HG03565 (cell line): ENCODE measurements around the gene GALNT12.
A peak's percentile ranks its signal among the peaks of the same experiment; 100 is the strongest.

Experiments
- ATAC-seq: cut with Tn5 transposase; IDR thresholded peaks from one replicate; pipeline ENCODE4 v1.9.1; 2021; ENCODE audit warnings: mild to moderate bottlenecking, moderate library complexity; ENCODE audit not compliant: unreplicated experiment

The GALNT12 gene

DNA sequence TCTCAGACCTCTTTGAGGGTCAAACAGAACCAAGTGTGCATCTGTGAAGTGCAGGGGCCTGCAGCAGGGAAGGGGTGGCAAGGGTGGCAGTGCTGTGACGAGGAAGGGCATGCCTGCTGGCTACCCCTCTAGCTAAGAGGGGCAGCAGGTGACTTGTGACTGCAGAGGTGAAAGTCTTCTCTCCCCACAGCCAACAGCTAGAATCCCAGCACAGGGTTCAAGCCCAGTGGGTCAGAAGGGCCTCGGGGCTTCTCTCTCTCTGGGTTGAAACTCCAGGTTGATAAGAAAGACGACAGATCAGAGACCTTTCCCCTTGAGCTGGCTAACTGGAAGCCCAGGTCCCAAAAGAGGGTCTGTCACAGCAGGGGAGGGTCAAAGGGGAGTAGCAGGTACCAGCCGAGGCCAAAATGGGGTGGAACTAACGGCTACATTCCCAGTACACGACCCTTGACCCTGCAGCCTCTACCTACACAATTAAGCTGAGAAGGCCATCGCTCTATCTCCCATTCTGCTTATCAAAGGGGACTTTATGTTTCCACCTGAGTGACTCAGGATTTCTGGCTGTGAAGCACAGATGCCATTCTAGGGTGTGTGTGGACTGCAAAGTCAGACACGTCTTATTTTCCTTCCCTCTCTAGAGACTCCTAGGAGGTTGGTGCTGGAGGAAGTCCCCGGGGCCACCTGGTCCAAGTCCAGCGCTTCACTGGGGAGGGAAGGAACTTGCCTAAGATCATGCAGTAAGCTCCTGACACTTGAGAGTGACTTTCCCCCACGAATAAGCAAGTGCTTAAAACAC is 25.7 kb upstream of the GALNT12 start:
- ATAC-seq, result no peak

DNA sequence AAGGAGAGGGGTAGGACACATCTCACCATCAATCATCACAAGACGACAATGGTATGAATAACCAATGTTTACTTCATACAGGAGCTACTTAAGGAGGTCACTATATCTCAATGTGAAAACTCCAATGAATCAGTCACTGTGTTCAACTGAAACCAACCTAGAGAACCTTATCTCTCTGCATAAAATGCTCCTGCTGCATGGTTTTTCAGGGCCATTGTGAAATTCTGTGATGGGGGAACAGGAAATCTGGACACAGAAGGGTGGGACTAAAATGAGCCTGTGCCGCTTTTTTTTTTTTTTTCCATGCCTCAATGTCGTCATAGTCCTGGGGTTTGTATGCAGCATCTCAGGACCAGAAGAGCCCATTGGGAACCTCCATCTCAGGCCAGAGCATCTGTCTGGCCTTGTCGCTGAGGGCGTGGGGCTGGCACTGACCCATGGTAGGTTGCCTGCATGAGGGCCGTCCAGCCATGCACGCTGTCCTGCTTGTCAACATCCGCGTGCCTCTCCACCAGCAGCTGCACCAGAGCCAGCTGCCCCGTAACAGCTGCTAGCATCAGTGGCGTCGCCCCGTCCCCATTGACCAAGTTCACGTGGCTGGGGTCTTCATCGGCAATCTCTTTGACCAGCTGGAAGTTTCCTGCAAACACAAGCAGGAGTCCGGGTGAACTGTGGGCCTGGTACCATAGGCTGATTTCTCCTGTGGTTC is 23.8 kb upstream of the GALNT12 start:
- no peak for ATAC-seq

DNA sequence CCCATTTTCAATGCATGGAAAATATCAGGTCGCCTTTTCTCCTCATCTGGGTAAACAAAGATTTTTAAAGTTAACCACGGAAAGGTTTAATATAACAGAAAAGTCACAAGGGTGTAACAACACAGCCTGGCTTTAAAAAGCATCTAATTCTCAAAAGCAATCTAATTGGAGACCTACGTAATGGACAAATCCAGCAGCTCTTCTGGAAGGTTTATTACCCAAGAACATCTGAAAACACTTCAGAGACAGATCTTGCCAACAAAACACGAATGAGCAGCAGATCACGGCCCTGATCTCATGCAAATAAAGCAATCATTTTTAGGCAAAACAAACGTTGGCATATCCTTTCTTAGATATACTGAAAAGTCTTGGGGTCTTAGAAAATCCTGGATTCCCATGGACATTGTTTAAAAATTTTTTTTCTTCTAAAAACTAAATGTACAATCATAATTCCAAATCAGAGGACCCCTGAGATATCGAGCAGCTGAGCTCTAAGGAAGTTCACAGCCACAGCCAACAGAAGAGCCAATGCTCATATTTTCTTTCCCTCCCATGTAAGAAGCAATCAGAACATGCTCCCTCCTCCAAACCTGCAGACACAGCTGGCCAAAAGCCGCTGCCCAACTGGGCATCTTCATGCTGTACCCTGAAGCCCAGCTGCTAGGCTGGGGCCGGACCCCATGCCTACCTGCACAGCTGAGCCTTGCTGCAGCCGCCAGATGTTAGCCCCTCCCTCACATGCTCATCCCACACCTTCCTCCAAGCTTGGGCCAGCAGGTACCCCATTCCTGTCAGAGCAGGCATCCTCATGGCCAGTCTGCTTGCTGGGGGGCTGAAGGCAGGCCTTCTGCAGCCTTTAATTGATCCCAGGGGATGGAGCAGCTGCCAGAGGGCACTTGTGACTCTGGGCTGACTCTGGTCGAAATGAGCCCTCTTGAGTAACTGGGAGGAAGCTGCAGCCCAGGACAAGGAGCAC is 22.4 kb upstream of the GALNT12 start:
- no peak for ATAC-seq

DNA sequence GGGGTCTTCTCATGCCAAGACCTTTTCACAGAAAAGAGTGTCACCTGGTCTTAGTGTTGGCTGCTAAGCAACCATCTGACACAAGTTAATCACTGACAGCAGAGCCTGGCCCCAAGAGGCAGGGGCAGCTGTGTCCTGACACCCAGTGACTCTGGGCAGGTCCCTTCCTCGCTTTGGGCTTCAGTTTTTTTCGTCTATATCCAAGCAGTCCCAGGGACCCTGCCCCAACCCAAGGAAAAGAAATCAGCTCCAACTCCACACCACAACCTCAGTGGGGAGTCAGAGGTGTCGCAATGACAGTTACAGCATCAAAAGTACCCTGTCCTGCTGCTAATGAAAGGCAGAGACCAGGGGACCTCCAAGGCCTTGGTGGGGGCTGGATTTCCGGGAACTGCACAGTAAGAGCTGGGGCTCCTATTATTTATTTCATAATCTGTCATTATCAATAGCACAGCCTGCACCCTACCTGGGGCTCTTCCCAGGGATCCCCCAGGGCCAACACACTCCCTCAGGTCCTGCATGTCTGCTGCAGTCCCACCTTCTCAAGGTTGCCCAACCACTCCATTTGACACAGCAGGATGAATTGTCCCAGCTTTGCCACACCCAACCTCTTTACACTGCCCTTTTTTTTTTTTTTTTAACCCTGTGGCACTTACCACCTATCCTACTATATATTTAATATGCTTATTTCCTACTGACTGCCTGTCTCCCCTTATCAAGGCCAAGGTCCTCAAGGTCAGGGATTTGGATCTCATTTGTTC is 20.5 kb upstream of the GALNT12 start:
- no peak for ATAC-seq

DNA sequence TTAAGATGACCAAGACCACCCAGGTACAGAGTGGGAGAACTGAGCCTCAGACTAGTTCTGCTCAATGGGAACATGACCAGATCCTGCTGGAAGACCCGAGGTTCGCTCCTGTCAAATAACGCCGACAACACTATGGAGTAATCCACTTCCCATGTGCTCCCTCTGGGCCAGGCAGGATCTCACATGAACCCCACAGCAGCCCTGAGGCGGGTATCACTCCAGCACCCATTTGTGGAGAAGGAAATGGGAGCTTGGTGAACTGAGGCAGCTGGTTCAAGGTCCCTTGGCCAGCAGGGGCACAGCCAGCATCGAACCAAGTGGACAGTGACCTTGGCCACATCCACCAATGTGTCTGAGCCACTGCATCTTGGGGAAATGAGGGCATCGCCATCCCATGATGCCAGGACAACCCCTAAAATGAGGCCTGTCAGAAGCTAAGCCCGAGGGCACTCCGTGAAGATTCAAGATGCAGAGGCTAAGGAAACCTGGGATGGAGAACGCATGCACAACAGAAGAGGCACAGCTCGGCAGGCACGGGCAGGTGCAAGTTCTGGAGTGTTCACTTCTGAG is 19.6 kb upstream of the GALNT12 start:
- no peak for ATAC-seq

DNA sequence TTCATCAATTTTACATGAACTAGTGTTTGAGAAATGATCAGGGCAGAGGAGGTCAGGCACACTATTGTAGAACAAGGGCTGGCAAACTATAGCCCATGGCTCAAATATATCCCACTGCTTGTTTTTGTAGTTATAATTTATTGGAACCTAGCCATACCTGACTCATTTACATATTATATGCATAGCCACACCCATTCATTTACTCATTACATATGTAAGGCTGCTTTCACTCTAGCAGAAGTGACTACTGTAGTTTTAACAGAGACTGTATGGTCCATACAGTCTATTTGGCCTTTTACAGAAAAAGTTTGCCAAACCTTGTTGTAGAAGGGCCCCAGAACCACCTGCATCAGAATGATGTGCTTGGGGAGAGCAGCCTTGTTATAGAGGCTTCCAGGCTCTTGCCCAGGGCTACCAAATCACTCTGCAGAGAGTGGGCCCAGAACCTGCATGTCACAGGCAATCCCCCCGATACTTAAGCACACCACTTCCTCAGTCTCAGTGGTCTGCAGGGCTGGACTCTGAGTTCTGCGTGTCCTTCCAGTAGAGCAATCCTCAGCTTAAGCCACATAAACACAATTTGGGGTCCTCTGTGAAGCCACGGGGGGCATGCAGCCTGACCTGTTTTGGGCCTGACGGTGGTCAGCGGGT is 17.9 kb upstream of the GALNT12 start:
- ATAC-seq, result no peak

DNA sequence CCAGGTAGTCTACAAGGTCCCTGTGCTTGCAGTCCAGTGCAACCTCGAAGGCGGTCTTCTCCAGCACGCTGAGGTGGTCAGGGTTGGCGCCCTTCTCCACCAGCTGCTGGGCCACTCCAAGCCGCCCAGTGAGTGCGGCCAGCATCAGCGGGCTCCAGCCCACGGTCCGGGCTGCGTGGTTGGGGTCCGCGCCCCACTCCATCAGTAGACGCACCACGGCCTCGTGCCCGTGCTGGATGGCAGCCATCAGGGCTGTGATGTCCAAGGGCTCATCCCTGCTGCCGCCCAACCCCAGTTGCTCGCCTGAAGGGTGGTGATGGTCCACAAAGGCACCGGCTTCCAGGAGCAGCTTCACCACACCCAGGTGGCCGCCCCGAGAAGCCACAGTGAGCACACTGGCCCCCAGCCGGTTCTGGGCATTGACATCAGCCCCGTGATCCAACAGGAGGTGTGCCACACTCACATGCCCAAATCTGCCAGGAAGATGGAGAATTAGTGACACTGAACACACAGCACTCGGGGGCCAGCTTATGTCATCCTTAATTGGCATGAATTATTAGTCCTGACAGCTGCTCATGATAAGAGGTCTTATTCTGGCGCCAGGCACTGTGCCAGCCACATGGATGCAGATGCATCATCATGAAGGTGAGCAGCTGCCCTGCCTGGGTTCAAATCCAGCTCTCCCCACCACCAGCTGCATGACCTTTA is 17.2 kb upstream of the GALNT12 start:
- no peak for ATAC-seq

DNA sequence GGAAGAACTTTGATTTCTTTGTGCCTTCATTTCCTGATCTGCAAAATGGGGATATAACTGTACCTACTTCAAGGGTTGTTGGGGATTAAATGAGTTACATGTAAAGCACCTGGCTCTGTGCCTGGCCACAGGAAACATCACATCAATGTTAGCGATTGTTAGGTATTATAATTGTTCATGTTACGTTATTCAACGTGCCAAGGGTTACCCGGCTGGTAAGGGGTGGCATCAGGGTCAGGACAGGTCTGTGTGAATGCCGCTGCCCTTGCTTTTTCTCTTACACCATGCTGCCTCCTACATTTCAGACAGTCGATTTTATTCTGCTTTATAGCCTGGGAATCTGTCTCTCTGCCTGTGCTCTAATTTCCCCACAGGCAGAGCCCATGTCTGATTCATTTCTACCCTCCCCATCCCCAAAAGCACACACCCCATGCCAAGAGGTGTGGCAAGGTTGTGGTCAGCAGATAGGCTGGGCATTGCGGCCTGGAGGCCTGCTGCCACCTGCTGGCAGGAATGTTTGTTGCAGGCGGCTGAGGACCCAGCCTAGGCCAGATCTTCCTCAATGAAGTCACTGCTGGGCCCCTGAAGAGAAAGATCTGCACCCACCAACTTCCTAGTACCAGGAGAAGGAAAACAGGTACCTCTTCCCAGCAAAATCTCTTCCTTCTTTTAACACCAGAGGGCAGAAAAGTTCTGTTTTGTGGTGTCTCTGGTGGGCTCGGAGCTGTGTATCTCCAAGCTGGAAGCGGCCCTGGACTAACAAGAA is 16.4 kb upstream of the GALNT12 start:
- ATAC-seq, result no peak

DNA sequence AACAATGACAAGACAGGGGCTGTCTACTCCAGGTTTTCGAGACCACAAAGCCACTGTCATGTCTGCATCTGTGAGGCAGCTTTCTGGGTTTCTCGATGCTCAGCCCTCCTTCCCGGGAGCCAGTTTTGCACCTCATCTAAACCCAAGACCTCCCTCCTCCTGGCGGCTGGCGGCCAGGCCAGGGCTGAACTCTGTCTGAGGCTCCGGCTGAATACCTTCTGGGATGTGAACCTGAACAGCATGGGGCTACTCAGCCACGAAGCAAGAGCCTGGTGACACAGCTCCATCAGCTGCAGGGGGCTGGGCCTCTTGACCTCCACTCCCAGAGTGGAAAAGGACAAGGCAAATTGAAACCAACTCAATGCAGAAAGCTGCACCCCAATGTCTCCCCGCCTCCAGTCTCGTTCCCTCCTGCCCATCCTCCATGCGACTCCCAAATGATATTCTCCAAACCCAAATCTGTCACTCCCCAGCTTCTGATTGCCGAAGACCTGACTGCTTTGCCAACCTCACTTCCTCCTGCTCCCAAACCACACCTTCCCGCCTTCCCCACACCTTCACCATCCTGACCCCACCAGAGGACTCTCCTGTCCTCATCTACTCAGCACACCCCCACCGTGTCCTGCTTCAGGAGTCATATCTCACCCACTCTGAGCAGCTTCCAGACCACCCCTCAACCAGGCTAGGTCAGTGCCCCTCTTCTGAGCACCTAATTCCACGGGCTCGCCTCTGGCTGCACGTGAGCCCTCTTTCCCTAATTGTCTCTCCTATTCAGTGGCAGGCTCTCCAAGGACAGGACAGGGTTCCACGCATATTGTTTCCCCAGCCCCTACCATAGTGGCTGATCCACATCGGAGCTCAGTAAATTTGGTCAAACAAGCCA is 15.6 kb upstream of the GALNT12 start:
- ATAC-seq, result no peak

DNA sequence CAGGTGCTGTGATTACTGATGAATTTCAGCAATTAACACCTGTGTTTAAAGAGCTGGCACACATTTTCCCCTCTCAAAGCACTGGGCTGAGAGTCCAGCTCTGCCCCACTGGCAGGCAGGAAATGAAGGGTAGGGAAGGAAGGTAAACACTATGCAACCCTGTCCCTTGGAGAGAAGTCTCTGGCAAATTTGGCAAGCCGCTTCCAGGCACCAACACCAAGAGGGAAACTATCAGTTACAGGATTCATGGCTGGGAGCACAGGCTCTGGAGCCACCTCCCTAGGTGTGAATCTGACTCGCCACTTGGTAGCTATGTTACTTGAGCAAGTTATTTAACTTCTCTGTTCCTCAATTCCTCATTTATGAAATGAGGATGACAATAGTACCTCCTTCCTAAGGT is 14.4 kb upstream of the GALNT12 start:
- no peak for ATAC-seq

DNA sequence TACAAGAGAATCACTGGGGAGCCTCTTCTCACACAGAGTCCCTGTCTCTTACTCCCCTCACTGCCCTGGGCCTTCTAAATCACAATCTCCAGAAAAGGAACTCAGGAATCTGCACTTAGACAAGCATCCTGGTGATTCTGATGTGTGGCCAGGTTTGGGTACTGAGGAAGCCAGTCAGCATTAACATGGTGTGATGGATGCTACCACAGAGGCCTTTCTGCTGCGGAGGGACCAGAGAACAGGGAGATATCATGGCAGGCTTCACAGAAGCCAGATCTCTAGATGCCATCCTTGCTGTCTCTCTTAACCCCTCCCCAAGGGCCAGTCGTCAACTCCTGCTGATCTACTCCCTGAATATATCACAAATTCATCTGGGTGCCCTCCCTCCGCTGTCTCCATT is 12.7 kb upstream of the GALNT12 start:
- ATAC-seq, result no peak

DNA sequence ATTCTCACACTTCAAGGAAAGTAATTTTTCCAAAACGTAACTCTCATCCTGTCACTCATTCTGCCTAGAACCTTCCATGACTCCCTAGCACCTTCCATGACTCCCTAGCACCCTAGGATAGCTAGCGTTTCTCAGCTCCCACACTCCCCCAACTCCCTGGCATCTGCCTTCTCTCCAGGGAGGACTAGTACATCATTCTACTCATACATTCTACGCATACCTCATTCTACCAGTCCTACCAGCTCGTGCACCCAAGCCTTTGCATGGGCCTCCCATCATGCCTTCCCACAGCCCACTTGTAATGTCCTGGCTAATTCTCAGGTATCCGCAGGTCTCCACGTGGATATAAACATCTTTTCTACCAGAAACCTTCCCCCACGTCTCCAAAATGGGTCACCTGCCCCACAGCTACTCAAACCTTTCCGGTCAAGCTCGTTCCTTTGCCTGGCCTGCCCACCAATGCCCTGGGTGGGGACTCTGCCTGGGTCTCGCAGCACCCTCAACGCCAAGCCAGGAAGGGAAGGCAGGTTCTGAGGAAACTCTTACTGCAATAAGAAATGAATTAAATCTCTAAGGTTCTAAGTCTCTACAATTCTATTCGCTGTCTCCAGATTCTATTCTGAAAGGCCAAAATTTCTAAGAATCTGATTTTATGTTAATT is 12.0 kb upstream of the GALNT12 start:
- no peak for ATAC-seq

DNA sequence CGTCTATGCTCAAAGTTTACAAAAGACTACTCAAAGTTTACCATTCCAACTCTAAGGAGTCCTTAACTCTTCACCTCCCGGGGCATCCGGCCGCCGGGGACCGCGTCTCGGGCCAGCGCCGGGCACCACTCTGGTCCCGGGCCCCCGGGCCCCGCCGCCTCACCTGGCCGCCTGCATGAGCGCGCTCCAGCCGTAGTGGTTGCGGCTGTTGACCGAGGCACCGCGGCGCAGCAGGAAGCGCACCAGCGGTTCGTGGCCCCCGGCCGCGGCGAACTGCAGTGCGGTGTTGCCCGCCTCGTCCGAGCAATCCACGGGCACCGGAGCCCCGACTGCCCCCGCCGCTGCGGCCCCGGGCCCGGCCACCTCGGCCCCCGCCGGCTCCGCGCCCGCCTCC is 11.5 kb upstream of the GALNT12 start:
- no peak for ATAC-seq

DNA sequence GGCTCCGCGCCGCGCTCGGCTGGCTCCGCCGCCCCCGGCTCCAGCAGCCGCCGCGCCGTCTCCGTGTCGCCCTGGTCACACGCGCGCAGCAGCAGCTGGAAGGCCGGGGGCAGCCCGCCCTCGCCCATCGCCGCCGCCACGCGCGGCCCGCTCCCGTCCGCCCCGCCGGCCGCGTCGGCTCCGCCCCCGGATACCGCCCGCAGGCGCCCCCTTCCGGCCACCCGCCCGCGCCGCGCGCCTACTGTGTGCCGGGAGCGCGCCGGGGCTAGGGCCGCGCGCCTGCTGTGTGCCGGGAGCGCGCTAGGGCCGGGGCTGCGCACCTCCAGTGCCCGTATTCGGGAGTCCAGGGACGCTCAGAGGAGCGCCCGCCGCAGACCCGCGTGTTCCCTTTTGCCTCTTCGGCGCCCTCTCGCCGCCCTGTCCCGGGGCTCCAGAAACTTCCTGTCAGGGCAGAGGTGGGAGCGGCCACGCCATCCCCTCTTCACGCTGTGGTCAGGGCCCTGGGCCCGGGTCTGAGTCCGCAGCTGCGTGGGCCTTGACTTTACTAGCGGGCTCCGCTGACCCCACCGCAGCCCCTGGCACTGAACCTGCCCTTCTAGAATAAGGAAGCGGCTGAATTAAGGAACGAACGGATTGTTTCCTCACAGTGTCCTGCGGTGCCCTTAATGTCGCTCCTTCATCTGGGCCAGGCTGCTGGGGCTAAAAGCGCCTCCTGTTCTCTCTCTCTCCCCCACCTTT is 10.9 kb upstream of the GALNT12 start, which contains the start of gene ANKS6:
ANKS6 (minus strand) TSS at position 192 of the 738 bp plus-strand sequence; CDS start at position 128, 64 bp downstream.
- peak; percentile 72 for ATAC-seq

DNA sequence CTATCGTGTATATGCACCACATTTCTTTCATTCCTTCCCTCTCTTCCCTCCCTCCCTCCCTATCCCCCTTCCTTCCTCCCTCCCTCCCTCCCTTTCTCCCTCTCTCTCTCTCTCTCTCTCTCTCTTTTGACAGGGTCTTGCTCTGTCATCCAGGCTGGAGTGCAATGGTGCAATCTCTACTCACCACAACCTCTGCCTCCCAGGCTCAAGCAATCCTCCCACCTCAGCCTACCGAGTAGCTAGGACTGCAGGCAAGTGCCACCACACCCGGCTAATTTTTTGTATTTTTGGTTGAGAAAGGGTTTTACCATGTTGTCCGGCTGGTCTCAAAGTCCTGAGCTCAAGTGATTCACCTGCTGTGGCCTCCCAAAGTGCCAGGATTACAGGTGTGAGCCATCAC is 10.0 kb upstream of the GALNT12 start:
- ATAC-seq, result no peak

DNA sequence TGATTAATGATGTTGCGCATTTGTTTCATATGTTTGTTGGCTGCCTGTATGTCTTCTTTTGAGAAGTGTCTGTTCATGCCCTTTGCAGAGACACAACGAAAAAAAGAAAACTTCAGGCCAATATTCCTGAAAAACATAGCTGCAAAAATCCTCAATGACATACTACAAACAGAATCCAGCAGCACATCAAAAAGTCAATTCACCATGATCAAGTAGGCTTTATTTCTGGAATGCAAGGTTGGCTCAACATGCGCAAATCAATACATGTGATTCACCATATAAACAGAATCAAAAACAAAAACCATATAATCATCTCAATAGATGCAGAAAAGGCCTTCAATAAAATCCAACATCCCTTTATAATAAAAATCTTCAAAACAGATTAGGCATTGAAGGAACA is 9.2 kb upstream of the GALNT12 start:
- no peak for ATAC-seq
